HG03196 (cell line): ENCODE measurements around the gene CNST.

Experiments used
- ATAC-seq: cut with Tn5 transposase; IDR thresholded peaks from one replicate; pipeline ENCODE4 v1.9.1; 2021; ENCODE audit not compliant: unreplicated experiment

Gene CNST

GRCh38 chr1:246566128-246566812 lies at the start of gene CNST, which contains the start of gene TFB2M:
TSS of gene CNST (plus strand) at chr1:246566456. CDS start at chr1:246591563, 25,107 bp downstream.
TSS of gene TFB2M (minus strand) at chr1:246566261. CDS start at chr1:246566138, 123 bp downstream.
- ATAC-seq: peak; percentile 98

DNA sequence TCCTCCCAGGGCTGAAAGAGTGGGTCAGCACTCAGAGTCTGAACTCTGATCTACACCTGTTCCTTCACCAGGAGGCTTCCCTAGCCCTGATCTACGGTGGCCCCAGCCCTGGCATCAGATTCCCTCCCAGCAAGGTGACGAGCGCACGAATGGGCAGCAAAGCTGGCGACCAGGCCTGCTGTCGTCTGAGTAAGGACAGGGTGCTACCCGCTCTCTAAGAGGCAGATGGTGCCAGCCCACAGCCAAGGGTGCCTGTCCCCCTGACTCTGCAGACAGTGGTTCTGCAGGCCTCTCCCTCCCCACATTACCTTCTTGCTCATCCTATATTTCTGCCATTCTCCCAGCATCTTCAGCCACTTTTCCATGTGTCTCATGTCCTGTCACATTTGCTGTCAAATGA lies 48.9 kb upstream of the CNST start:
- ATAC-seq: no peak

GRCh38 chr1:246518456-246519205 lies 47.6 kb upstream of the CNST start:
- ATAC-seq: no peak

GRCh38 chr1:246519514-246519913 lies 46.7 kb upstream of the CNST start:
- no peak for ATAC-seq

GRCh38 chr1:246526380-246526779 lies 39.9 kb upstream of the CNST start:
- no peak for ATAC-seq

- no peak for ATAC-seq
These were observed 39.3 kb upstream of the CNST start for GRCh38 chr1:246526915-246527314.

GRCh38 chr1:246527402-246528088 lies 38.7 kb upstream of the CNST start:
- ATAC-seq: no peak

DNA sequence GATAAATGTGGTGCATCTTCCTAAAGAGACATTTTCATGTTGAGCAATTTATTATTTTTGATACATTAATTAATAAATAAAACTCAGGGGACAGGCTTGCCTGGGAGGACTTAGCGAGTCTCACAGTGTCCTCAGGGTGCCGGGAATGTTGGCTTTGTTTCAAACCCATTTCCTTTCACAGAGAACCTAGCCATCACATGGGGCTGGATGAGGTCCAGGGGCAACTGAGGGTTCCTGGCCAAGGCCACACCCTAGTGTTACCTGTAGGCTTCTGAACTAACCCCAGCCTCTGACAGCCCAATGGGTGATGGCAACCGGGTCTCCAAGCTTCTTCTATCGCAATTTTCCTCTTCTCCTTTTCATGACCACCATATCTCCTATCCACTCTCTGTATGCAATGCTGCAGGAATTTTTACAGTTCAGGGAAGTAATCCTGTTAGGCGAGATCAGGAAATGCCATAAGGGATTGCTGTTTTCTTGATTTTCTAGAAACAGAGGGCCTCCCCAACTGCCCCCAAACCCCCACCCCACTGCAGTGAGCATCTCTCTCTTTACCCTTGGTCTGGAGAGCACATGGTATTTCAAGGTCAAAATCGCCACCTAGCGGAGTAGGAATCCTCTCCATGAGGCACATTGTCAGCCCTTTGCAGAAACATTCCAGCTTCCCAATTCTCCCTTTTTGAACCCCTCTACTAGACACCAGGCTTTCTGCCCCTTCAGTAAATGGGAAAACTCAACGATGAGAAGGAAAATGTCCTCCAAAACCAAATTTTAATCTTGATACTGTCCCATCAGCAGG lies 37.1 kb upstream of the CNST start:
- ATAC-seq: no peak

GRCh38 chr1:246530482-246530881 lies 35.8 kb upstream of the CNST start:
- ATAC-seq: no peak

DNA sequence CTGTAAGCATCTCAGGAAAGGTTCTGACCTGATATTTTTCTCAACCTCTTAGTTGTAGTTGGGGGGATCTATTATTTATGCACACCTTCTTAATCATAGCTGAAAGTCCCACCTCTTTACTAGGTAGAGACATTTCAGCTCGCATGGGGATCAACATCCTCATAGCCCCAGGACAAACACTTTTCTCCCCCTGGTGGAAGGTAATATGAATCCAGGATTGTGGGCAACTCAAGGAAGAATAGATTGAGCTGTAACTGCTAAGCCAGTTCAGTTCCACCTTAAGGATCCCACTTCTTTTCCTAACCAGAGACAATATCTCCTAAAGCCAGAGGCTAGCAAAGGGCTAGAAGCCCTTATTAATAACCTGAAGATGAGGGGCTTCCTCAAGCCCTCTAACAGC lies 33.7 kb upstream of the CNST start:
- ATAC-seq: no peak

- no peak for ATAC-seq
These were observed 32.8 kb upstream of the CNST start for GRCh38 chr1:246533371-246533905.

DNA sequence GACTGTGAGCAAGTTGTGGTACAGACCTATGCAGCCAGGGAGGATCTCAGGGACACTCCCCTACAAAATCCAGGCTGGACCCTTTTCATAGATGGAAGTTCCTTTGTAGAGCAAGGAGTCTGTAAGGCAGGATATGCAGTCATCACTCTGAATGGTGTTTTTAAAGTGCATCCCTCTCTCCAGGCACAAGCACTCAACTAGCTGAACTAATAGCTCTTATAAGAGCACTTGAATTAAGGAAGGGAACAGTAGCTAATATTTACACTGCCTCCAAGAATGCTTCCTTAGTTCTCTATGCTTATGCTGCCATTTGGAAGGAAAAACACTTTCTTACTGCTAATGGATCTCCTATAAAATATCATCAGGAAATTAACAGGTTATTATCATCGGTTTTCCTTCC lies 32.1 kb upstream of the CNST start:
- ATAC-seq: no peak

GRCh38 chr1:246537441-246537840 lies 28.8 kb upstream of the CNST start:
- ATAC-seq: no peak

DNA sequence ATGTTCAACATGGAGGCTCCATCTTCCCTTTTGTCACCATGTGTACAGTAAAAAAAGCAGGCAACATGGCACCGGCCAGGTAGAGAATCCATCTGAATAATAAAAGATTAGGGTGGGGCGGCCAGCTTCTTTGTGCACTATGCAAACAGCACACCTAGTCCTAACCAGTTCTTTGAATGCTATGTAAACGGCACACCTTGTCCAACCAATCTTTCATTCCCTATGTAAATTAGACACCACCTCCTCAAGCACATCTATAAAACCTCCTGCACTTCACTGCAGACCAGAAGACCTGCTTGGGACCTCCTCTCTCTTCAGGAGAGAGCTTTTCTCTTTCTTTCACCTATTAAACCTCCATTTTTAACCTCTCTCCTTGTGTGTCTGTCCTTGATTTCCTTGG lies 28.4 kb upstream of the CNST start:
- no peak for ATAC-seq

GRCh38 chr1:246540738-246541491 lies 25.3 kb upstream of the CNST start:
- ATAC-seq: no peak

DNA sequence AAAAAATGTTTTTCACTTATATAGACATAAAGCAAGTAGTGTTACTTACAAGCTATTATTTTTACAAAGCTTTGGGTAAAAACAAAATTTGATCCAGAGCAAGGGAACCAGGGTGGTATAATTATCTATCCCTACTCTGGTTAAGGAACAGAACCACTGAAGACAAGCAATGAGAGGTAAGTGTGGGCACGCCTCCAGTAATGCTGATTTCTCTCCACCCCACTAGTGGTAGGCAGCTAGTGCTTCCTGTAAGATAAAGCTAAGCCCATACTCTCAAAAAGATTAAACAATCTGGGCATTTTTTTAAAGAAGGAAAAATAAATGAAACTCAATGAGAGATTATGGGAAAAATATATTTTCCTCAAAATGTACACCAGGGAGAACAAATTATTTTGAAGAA lies 22.3 kb upstream of the CNST start:
- ATAC-seq: no peak

- ATAC-seq: no peak
These were observed 16.6 kb upstream of the CNST start for GRCh38 chr1:246549665-246550064.

- ATAC-seq: no peak
These were observed 15.9 kb upstream of the CNST start for GRCh38 chr1:246550402-246550801.

- ATAC-seq: no peak
These were observed 14.1 kb upstream of the CNST start for GRCh38 chr1:246552110-246552509.

- ATAC-seq: no peak
These were observed 12.1 kb upstream of the CNST start for GRCh38 chr1:246554201-246554600.
